M059J (cell line): ENCODE data around the gene PRXL2B. TPM values are rescaled to one million over a fixed set of nuclear protein-coding genes. Genes with fewer than 3 reads are reported as not detected.
A peak's percentile ranks its signal among the peaks of the same experiment; 100 is the strongest.

ENCODE experiments used
- DNase-seq: peaks from one replicate; pipeline ENCODE4 v3.0.0-alpha.2; 2012; ENCODE audit warnings: low read depth
- total RNA-seq: library from RNA; depleted of rRNA; stranded (reverse); fragments of >200 nt; shearing (Covaris generic); gene quantifications from 2 replicates; pipeline ENCODE4 v1.2.3, GENCODE V29; 2014

Gene PRXL2B
- total RNA-seq, 1 experiment from 2014 or later = 17.2 TPM

DNA sequence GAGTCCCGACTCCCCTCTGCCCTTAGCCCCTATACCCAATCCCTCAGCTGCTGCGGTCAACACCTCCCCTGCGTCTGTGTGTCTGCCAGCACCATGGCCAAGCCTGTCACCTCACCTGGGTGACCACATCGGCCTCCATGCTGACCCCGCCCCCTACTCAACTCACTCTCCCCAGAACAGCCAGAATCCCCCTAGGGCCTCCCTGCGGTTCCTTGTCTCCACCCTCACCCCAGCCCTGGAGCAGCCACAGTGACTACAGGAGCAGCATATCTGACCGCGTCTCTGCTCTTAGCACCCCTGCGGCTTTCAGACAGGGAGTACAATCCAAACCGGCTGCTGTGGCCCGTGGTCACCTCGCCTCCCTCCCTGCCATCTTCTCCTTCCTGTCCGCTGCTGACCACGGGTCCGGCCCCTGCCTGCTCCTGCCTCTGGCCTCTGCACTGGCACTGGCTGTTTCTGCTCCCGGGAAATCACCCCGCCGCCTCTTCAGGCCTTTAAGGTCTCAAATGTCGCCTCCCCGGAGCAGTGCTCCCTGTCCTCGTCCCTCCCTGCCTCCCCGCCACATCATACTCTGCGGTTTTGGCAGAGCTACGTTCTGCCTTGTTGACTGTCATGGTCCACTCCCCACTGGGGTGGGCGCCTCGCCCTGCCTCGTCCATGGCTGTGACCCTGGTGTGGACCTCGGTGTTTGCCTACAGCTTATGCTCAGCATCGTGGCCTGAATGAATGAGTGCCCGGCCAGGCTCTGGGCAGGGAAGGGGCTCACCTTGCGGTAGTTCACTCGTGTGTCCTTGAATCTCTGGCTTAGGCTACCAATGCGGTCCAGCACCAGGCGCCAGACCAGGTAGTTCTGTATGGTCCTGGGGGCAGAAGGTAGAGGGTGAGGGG, 11.1 kb downstream of the PRXL2B start:
- DNase-seq = peak; percentile 12

DNA sequence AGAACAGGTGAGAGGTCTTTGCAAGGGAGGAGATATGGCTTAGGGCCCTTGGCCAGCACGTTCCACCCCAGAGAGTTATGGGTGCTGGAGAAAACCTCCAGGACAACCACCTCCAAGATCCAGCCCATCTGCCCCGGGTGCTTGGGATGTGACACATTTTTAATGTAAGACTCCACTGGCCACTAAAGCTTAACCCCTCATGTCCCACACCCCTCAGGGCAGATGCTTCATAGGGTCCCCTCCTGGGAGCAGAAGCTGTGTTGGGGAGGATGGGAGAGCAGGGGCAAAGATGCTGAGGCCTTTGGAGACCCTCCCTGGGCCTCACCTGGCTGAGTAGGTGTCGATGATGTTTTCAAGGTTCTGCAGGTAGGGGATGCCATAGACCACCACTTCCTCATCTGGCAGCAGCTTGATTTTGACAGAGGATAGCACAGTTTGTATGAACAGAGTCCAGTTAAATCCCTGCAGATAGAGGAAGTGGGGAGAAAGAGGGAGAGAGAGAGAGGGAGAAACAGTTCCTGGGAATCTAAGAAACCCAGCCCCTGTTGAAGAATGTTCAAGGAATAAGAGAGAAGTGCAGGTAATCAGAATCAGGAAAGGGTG, 11.9 kb downstream of the PRXL2B start:
- no peak for DNase-seq

DNA sequence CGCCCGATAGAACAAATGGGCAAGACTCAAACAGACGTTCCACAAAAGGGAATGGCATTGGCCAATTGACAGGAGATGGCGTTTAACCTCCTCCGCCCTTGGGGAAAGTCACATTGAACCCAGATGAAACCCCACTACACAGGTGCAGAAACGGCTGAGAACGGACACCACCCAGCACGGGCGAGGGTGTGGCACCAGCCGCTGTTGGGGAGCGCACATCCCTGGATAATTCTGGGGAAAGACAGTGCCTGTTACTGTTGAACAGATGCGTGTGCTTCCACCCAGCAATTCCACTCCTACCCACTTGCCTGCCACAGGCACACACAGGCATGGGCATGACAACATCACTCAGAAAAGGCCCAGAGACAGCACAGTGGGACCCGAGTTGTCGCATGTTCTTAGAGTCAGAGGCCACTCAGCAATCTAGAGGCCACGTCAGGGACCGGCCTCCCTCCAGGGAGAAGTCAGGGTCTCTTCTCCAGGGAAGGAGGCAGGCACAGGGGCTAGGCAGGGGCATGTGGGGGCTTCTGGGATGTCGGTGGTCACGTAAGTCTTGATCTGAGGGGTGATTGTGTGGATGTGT, 15.2 kb downstream of the PRXL2B start:
- DNase-seq = no peak

DNA sequence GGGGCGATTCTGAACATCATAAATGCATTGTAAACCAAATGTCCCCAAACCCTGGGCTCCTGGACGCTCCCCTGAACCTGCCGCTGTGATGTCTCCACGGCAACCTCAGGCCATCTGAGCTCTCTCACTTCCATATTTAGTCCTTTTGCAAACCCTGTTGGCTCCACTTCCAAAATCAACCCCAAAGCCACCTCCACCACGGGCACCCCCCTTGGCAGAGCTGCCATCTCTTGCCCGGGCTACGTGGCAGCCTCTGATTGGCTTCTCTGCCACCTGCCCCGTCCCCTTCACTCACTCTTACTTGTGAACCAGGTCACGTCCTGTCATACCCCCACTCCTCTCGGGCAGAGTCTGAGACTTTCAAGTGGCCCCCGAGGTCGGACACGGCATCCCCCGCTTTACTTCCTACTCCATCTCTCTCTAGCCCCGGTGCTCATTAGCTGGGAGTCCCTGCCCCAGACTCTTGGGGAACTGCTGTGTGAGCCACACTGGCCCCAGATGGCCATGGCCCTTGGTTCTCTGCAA, 15.8 kb downstream of the PRXL2B start:
- DNase-seq = no peak

DNA sequence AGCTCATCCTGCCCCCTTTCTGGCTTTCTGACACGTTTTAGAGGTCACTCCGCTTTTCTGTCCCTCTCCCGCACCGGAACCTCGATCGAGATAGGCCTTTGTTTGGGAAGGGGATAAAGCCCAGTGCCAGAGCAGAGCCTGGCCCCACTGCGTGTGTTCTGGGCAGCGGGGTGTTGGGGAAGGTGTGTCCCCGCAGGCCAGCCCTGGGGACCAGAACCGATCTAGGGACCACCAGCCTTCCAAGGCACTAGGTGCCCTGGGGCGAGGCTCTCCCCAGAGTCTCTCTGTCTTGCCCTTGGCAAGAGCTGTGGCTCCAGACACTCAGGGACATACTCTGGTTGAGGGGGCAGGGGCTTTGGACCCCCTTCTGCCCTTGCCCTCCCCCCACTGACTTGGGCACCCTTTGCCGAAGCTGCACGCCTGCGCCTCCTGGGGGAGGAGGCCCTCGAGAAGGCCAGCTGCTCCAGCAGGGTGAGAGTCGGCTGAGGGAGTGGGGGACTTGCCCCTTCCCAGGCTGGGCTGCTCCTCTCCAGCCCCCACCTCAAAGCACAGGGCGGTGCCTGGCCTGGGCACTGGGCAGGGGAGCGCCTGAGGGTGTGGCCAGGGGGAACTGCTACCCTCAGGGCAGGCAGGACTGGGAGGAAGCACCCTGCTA, 16.4 kb downstream of the PRXL2B start:
- DNase-seq = no peak

DNA sequence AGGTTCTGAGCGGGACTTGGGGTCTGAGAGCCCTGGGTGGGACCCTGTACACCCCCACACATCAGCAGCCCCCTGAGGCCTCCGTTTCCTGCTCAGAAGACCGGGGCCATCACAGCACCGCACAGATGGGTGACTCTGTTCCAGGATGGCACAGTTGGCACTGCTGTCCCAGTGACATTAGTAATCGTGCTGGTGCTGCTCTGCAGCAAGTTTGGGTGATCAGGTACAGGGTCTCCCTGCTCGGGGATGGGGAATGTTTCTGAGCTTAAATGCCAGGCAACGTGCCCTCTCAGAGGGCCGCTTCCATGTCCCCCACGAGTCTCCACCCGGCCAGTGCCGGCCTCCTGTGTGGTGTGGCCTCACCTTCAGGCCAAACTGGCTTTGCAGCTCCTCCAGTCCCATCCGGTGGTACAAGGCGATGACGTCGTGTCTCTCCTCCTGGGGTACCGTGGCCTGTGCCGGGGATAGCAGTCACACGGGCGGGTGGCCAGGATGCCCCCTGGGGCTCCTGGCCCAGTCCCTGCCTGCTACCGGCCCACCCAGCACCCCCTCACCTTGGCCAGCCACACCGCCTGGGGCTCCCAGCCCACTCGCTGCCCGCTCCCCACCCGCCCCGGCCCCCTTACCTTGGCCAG, 17.1 kb downstream of the PRXL2B start:
- no peak for DNase-seq

DNA sequence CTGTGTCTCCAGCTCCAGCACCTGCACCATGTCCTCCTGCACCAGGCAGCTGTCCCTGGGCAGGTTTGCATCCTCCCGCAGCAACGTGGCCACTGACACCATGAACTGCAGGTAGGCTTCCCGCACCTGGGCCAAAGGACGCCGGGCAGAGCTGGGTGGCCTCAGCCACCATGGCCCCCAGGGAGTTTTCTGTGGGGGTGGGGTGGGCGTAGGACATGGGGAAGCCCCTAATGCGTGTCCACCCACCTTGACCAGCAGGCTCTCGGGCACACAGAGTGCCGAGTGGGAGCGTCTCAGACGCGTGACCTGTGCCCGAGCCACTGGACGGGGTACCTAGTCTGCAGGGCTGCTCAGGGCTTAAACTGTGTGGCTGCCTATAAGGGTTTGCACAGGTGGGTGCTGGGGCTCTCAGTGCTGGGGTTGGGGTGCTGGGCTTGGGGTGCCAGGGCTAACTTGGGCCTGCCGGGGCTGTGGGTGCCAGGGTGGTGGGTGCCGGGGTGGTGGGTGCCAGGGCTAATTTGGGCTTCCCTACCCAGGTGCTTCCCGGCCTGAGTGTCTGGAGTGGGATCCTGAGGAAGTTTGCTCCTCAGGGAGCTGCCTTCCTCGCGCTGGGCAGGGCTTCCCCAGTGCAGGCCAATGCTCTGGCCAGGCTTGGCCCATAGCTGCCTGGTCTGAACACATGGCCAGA, 17.7 kb downstream of the PRXL2B start:
- DNase-seq = no peak

DNA sequence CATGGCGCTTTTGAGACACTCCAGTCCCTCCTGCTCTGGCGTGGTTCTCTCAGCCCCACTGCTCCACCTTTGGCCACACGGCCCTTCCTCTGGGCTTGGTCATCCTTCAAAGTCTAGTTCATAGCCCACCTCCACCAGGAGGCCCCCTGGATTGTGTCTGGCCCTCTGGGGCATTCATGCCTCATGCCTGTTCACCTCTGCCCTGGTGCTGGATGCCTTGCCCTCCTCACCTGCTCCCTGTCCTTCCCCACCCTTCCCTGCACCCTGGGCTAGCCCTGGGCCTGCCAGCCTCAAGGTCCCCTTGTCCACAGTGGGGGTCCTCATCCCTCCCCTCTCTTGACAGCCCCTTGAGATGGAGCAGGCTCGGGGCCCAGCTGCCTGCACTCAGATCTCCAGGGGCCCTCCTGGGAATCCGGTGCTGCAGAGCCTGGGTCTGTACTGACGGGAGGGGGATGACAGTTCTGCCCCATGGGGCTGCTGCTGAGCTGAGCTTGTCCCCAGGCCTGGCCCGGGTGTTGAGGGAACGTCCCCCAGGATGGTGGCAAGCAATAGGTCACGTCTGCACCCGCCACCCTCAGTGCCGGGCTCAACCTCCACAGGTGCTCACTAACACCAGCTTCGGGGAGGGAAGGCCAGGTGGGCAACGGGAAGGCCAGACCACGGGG, 18.4 kb downstream of the PRXL2B start:
- no peak for DNase-seq

DNA sequence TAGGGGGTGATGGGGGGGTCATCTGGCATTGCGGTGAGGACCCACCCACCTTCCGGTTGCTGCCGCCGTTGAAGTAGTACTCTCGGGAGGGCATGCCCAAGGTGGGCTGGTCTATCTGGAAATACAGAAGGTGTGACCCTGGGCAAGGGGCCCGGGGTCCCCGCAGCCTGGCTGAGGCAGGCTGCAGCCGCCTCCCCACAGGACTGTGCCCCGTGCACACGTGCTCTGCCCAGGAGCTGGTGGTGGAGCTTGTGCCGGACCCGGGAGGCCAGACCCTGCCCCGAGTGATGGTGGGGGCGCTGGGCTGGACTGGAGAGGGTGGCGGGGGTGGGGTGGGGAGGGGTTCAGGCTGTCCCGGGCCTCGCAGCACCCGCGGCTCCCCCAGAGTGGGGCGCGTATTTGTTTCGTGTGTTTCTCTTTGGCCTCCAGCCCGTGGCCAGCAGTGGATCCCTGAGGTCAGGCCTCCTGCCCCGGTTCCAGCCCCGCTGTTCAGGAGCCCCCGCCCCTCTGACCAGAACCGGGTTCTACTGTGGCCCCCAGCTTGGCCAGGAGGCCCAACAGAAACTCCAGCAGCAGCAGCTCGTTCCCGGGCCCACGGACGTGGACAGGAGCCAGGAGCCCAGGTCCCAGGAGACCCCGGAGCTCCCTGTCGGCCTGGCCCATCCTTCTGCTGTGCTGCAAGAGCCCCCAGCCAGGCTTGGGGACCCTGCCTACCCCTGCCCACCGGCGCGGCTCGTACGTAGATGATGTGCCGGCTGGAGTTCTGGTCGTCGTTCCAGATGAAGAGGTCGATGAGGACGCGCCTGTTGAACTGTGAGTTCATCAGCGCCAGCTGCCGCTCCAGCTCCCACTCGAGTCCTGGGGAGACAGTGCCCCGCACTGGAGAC, 19.2 kb downstream of the PRXL2B start:
- DNase-seq = no peak

DNA sequence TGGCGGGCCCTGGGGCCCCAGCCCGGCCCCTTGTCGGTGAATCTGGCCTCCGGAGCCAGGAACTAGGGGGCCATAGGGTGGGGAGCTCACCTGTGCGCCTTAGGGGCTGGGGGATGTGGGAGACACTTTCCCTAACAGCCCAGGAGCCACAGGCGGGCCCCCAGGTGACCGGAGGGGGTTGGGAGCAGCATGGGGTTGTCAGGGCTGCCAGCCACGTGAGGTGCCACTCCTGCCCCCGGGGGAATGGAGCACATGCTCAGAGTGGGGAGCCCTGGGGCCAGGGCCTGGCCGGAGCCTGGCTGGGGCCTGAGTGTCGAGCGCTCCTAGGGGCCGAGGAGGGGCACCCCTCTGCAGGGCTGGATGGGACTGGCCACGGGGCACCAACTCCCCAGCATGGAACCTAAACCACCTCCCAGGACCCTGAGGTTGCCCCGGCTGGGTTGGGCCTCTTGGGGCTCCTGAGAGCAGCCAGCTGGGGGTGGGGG, 19.9 kb downstream of the PRXL2B start:
- no peak for DNase-seq

DNA sequence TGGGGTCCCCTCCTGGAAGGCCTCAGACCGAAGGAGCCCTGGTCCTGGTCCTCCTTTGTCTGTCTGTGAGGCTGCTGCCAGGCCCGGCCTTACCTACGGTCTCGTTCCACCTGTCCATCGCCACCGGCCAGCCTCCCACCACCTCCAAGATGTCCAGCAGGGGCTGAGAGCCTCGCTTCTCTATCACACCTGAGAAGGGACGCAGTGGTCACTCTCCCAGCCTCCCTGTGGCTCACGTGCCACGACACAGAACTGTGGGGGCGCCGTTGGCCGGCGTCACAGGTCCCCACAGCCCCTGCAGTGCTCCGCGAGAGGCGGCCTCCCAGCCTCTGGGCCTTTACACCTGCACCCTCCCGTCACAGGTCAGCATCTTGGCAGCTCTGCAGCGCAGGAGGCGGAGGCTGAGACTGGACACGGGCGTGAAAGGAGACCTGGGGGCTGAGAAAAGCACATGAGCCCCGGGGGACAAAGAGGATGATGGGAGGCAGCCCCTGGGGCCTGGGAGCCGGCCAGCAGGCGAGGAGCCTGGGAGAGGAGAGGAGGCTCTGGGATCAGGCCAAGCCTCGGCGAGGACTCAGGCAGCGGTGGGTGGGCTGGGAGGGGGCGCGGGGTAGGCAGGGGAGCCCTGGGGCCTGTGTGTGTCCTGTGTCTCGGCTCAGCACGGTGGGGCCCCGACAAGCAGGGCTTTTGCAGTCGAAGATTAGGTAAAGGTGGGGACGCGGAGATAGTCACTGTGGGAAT, 20.5 kb downstream of the PRXL2B start:
- DNase-seq = no peak

DNA sequence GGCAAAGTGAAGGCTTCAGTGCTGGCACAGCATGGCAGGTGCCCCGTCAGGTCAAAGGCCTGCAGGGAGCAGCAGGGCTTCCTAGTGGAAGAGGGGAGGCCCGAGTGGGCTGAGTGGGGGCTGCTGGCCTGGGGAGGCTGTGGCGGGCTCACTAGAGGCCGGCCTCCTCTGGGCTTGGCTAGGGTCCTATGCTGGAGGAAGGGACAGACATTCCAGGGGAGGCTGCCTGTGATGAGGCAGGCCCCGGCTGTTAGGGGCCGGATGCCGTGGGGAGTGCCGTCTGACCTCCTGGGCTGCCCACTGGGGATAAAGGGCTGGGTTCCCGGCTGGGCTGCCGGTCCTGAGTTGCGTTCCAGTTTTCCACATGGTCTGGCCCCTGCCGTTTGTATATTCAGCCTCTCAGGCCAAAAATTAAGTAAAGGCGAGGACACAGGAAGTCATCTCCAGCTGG, 21.1 kb downstream of the PRXL2B start:
- DNase-seq = no peak

DNA sequence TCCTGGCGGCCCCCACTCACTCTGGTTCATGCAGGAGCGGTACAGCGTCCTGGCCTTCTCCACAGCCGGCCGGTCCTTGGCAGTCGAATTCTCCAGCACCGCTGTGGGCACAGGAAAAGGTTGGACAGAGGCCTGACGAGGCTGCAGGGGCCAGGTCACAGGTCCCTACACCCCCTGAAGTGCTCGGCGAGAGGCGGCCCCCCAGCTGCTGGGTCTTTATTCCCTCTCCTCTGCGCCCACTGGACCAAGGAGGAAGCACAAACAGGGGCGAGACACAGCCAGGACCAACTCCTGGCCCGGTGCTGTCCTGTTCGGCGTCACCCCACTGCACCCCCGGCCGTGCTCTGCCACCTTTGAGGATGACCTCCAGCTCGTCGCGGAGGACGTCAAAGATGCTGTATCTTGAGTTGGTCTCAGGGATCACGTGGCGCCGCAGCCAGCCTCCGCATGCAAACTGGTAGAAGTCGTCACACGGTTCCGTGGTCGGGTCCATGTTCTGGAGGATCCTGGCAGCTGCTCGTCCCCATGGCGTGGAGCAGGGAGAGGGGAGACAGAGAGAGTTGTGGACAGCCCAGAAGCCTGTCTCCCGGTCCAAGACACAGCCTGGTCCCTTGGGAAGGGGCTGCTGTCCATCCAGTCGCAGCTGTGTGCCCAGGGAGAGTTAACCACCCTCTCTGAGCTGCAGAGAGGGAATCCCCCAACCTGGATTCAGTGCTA, 22.9 kb downstream of the PRXL2B start:
- DNase-seq = no peak

DNA sequence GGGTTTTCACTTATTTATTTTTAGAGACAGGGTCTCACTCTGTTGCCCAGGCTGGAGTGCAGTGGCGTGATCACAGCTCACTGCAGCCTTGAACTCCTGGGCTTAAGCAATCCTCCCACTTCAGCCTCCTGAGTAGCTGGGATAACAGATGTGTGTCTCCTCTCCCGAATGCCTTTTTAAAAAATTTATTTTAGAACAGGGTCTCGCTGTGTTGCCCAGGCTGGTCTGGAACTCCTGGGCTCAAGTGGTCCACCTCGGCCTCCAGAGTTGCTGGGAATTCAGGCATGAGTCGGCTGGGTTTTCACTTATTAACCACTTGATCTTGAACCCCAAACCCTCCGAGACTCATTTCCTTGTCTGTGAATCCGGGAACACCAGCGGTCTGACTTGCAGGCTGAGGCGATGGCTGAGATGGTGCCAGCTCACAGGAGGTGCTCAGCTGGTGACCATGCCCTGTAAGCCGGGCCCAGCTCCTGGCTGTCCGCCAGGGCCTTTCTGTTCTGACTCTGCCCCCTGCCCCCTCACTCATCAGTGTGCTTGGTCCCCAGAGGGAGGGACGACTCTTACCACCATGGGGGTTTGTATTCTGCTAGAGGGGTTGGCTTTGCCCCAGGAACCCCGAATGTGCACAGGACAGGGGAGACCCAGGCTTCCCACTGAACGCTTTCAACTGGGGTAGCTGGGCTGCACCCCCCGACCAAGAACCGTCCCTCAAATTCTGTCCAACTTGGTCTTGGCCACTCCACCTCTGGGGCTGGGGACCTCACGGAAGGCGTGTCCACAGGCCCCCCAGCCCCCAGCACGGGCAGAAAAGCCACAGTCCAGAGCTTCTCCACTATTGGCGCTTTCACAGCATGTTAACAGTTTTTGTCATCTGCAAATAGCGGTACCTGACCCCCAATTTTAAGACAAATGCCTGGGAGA, 23.7 kb downstream of the PRXL2B start:
- DNase-seq = peak; percentile 6

DNA sequence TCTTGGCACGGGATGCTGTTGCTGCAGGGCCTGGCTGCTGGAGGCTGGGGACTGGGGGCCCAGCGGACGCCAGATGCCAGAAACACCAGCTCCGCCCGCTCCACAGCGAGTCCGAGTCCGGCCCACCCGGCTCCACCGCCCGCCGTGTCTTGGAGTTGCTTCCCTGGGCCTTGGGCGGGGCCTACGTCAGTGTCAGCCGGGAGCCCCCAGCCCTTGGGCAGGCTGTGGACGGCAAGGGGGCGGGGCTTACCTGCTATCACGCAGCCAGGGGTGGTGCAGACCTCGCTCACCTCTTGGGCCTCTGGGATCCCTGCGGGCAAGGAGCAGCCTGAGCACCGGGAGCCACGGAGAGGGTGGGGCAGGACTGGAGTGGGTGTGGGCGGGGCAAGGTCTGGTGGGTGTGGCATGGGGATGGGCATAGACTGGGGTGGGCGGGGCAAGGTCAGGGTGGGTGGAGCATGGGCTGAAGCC, 24.5 kb downstream of the PRXL2B start:
- peak; percentile 3 for DNase-seq

DNA sequence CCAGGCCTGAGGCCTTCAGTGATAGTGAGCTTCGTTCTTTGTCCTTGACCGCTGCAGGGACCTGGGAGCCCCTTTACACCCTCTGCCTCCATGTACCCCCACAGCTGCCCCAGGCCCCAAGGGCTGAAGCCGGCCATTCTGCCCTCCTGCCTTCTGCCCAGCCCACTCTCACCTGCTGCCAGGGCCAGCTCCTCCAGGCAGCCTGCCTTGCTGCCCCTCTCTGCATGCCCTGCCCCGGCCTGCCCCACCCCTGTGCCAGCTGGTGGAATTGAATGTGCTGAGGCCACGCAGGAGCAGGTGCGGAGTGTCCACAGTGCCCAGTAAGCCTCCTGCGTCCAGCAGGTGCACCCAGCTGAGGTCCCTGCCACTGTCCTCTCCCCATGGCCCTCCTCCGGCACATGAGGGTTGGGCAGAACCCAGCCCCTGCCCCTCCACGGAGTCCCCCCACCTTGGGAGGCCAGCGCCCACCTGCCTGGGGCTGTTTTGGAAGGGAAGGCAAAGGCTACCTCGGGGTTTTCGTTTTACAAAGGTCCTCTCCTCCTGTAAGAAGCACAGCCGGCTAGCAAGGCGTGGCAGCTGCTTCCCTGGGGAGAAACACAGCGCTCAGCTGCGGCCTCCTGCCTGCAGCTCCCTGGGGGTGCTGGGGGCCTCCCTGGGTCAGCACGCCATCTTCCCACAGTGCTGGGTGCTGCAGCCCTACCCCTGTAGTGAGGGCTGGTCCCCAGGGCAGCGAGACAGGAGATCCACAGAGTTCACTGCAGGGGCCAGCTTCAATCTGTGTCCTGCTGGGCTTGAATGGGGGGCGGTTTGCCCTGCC, 25.3 kb downstream of the PRXL2B start:
- no peak for DNase-seq
